CMK (cell line): ENCODE data around the gene SLC6A19.
"Not testable (repeated sequence)": the region's sequence is repeated elsewhere in the genome, so short reads cannot be mapped to it uniquely, and the experiment has no call there.

Experiments
- DNase-seq: peaks from one replicate; pipeline ENCODE4 v3.0.0-alpha.2; 2010; ENCODE audit warnings: low read depth

The SLC6A19 gene

GRCh38 chr5:1201327-1202025, at the start of gene SLC6A19:
Gene SLC6A19 (plus strand): TSS chr5:1201595. CDS start chr5:1201651, 56 bp downstream.
- DNase-seq, result no peak

- no peak for DNase-seq
Observed at GRCh38 chr5:1152156-1152555, 49.2 kb upstream of the SLC6A19 start.

GRCh38 chr5:1152771-1153282, 48.6 kb upstream of the SLC6A19 start:
- no peak for DNase-seq

GRCh38 chr5:1153428-1153827, 48.0 kb upstream of the SLC6A19 start:
- DNase-seq, result no peak

- DNase-seq, result no peak
Observed at GRCh38 chr5:1155191-1156032, 46.0 kb upstream of the SLC6A19 start.

GRCh38 chr5:1156033-1156753, 45.2 kb upstream of the SLC6A19 start:
- no peak for DNase-seq

- no peak for DNase-seq
Observed at GRCh38 chr5:1156754-1157460, 44.5 kb upstream of the SLC6A19 start.

- not testable (repeated sequence) for DNase-seq
Observed at GRCh38 chr5:1157461-1157986, 43.9 kb upstream of the SLC6A19 start.

GRCh38 chr5:1158647-1159340, 42.6 kb upstream of the SLC6A19 start:
- DNase-seq, result no peak

- DNase-seq, result no peak
Observed at GRCh38 chr5:1159341-1159675, 42.1 kb upstream of the SLC6A19 start.

GRCh38 chr5:1159774-1160406, 41.5 kb upstream of the SLC6A19 start:
- DNase-seq, result no peak

GRCh38 chr5:1161108-1161832, 40.1 kb upstream of the SLC6A19 start:
- DNase-seq, result no peak

- no peak for DNase-seq
Observed at GRCh38 chr5:1161833-1162229, 39.6 kb upstream of the SLC6A19 start.

GRCh38 chr5:1162276-1162675, 39.1 kb upstream of the SLC6A19 start:
- DNase-seq, result no peak

GRCh38 chr5:1162751-1163150, 38.6 kb upstream of the SLC6A19 start:
- DNase-seq, result no peak

- DNase-seq, result no peak
Observed at GRCh38 chr5:1163366-1163765, 38.0 kb upstream of the SLC6A19 start.

GRCh38 chr5:1163879-1164278, 37.5 kb upstream of the SLC6A19 start:
- no peak for DNase-seq

- DNase-seq, result no peak
Observed at GRCh38 chr5:1164696-1165630, 36.4 kb upstream of the SLC6A19 start.

- DNase-seq, result no peak
Observed at GRCh38 chr5:1165864-1166263, 35.5 kb upstream of the SLC6A19 start.
